ENCODE measurements around the gene KRT86. TPM values are rescaled to one million over a fixed set of nuclear protein-coding genes. Genes with fewer than 3 reads are reported as not detected.
A peak's percentile ranks its signal among the peaks of the same experiment; 100 is the strongest.
"Not testable (repeated sequence)": the region's sequence is repeated elsewhere in the genome, so short reads cannot be mapped to it uniquely, and the experiment has no call there.

Gene KRT86
- total RNA-seq, 1 donor from 2014 or later: 0.16 TPM

DNA sequence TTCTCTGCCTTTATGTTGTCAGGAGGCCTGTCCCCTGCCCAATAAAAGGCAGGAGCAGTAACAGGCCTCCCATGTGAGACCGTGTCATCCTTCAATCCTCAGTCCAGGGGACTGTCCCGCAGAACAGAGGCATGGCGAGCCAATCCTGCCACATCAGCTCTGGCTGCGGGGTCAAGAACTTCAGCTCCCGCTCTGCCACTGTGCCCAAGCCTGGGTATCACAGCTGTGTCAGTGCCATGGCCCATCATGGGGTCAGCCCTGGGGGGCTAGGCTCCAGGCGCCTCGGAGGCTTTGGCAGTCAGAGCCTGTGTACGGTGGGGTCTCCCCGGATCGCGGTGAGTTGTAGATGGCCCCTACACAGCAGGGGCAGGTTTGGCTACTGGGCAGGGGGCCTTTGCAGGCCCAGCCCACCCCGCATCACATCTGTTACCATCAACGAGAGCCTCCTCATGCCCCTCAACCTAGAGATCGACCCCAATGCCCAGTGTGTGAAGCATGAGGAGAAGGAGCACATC, 66.7 kb downstream of the KRT86 start:
- no peak for DNase-seq

DNA sequence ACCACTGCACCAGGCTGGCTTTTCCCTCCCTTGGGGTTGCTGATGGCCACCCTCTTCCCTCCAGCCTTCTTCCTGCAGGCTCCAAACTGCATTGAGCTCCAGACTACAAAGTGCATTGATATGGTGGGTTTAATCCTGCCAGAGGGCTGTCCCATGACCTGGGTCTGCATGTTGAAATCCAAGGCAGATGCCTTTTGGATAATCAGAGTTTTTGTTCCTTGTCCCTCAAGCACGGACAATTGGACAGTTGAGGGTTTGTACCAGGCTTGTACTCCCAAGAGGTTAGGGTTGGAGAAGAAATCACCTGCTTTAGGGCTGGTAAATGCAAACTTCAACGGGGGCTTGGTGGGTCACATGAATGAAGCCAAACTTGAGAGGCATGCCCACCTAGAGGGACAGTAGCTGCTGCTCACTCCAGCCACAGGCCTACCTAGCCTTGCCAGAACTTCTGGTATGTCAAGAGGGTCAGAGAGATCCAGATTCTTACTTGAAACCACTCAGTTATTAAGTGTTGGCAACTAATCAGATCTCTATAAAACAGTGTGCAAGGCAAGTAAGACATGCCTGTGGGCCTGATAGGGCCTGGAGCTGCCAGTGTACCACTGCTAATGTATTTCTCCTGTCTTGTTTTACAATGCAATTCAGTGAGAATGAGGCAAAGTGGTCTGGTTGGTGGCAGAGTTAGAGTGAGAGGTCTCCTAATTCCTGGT, 68.5 kb downstream of the KRT86 start:
- DNase-seq: no peak

DNA sequence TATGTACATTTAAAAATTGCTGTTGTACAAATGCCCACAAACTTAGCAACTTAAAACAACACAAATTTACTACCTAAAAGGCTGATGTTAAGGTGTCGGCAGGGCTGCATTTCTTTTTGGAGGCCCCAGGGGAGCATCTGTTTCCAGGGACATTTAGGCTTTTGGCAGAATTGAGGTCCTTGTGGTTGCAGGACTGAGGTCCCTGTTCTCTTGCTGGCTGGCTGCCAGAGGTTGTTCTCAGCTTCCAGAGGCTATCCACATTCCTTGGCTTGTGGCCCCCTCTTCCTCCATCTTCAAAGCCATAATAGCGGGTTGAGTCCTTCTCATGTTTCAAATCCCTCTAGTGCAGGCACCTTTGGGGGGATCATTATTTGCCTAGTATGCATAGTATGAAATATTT, 69.1 kb downstream of the KRT86 start:
- DNase-seq: no peak

DNA sequence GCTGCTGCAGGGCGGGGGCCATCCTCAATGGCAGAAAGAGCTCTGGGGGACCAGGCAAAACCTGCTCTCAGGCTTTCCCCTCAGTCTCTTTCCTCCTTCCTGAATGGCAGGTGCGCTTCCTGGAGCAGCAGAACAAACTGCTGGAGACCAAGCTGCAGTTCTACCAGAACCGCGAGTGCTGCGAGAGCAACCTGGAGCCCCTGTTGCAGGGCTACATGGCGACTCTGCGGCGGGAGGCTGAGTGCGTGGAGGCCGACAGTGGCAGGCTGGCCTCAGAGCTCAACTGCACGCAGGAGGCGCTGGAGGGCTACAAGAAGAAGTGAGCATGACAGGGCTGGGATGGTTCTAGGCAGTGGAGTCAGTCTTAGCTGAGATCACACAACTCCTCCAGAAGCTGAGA, 69.7 kb downstream of the KRT86 start:
- no peak for DNase-seq

DNA sequence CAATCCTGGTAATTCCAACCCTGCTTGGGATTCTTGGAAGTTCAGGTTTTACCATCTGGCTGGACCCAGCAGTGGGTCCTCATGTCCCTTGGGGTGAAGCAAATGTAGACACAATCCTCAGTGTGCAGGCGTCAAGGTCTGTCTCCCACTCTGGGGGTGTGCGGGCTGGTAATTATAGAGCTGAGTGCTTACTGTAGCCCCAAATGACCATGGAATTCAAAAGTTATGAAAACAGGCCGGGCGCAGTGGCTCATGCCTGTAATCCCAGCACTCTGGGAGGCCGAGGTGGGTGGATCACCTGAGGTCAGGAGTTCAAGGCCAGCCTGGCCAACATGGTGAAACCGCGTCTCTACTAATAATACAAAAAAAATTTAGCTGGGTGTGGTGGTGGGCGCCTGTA, 70.6 kb downstream of the KRT86 start:
- not testable (repeated sequence) for DNase-seq

DNA sequence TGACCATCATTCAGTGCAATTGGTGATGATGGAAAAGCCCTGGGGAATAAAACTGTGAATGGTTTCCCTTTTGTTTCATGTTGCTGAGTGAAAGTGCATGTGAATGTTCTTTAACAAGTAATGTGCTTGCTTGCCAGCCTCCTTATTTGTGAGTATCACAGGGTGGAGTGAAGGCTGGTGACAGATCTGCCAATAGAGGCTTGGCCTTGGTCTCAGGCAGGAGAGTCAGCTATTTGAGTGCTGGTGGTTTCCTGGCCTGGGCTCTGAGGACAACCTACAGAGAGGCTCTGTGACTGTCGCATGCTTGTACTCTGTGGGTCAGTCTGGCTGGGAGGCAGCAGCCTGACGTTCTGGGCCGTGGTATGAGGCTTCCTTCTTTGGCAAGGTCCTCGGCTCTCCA, 72.1 kb downstream of the KRT86 start:
- no peak for DNase-seq

DNA sequence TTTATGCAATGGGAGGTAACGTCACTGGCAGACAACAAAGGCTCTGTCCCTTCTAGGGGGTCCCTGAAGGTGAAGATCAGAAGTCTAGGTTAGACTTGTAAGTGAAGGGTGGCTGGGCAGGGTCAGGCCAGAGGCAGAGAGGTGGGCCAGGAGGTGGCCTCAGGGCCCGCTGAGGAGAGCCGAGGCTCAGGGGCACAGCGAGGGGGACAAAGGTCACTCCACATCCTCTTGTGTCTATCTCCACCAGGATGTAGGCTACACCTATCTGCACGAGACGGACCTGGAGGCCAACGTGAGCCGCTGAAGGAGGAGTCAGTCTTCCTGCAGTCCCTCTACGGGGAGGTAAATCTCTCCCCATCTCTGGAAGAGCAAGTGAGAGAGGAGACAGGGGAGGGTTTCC, 72.6 kb downstream of the KRT86 start:
- DNase-seq: no peak

DNA sequence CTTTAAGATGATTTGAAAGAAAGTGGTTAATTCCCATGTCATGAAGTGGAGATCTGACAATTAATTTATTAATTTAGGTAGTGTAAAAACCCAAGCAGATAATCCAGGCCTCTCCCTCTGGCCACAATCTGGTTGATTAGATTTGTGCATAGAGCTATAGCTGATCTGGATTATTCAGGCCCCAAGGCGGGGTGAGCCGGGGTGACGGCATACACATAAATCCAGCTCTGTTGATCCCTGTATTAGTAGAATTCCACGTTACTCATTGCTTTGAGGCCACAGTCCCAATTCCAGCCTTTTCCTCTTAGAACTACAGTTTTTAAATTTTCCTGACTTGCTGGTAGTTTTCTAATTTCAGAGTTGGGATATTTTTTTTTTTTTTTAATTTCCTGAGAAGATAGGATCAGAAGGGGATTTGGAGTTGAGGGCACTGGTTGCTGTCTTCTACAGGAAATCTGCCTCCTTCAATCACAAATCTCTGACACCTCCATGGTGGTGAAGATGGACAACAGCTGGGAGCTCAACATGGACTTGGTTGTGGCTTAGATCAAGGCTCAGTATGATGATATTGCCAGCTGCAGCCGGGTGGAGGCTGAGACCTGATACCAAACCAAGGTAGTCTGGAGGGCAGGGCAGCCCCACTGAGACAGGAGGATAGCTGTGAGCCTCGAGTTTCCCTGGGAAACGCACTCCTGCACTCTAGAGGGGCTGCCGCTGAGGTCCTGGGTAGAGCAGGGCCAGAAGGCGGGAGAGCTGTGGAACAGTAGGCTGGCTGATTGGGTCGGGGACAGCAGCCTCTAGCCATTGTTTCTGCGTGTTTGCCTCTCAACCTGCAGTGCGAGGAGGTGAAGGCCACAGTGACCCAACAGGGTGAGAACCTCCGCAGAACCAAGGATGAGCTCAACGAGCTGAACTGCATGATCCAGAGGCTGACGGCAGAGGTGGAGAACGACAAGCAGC, 73.4 kb downstream of the KRT86 start:
- no peak for DNase-seq

- DNase-seq: no peak
Measured at GRCh38 chr12:52349196-52349595, 74.8 kb downstream of the KRT86 start.

- DNase-seq: no peak
Measured at GRCh38 chr12:52350021-52350620, 75.7 kb downstream of the KRT86 start.

- no peak for DNase-seq
Measured at GRCh38 chr12:52350786-52351185, 76.3 kb downstream of the KRT86 start.

DNA sequence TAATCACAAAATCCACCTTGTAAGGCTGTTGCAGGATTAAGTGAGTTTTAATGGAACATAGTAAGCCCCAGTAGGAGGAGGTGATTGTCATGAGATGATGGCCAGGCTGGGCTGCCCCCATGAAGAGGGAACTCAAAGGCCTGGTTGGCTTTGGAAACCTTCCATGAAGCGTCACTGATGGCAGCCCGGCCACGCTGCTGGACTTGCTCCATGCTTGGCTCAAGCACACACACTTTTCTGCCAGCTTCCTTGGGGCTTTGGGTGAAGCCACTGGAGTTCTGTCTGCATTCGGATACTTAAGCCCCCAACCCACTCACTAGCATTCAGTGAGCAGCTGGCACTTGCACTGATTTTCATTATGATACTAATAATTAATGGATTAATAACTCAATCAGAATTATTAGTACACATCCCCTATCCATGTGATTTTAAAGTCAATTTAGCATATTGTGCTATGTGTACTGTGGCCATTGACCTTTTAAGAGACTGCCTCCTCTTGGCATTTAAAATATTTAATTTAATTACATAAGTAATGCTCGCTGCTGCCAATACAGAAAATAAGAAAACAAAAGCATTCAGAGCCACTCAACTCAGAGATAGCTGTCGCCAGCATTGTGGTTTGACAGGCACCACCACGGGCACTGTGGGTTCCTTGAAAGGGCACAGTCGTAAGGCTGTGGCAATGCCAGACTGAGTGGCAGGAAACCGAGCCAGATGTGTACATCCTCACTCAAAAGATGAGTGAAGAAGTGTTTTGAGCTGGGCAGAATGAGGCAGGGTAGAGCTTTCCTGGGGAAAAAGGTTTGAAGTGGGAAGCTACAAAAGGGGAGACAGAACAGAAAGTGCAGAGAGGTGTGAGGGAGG, 77.0 kb downstream of the KRT86 start:
- DNase-seq: peak; percentile 17

- DNase-seq: no peak
Measured at GRCh38 chr12:52352951-52353350, 78.5 kb downstream of the KRT86 start.

DNA sequence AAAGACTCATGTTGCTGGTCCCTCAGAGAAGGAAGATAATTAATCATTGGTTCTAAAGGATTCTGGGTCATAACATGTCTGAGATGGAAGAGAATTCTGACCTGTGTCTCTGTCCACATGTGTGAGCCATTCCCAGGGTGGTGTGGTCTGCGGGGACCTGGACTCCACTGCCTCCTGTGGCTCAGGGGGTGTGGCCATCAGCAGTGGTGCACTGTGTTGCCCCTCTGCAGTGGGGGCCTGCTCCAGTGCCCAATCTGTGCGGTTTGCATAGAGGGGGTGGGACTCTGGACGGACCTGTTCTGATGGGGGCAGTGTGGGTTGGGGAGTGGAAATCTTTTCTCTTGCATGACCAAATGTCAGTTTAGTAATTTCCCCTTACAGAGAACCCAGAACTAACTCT, 79.3 kb downstream of the KRT86 start:
- DNase-seq: no peak

DNA sequence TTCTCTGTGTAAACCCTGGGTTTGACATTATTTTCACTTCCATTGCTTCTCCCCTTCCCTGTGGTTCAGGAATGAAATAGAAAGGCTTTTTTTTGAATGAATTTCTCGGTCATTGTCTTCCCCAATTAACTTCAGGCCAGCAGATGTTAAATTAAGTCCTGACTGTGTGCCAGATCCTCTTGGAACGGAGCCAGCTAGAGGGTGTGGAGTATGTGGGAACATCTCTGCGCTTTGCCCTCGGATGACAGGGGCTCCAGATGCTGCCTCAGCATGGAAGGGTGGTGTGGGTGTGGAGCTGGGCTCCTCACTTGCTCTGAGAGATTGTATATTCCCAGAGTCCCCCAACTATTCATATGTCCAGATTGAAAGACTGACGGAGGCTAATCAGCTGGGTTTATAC, 79.8 kb downstream of the KRT86 start:
- DNase-seq: no peak

- no peak for DNase-seq
Measured at GRCh38 chr12:52355176-52355575, 80.7 kb downstream of the KRT86 start.

DNA sequence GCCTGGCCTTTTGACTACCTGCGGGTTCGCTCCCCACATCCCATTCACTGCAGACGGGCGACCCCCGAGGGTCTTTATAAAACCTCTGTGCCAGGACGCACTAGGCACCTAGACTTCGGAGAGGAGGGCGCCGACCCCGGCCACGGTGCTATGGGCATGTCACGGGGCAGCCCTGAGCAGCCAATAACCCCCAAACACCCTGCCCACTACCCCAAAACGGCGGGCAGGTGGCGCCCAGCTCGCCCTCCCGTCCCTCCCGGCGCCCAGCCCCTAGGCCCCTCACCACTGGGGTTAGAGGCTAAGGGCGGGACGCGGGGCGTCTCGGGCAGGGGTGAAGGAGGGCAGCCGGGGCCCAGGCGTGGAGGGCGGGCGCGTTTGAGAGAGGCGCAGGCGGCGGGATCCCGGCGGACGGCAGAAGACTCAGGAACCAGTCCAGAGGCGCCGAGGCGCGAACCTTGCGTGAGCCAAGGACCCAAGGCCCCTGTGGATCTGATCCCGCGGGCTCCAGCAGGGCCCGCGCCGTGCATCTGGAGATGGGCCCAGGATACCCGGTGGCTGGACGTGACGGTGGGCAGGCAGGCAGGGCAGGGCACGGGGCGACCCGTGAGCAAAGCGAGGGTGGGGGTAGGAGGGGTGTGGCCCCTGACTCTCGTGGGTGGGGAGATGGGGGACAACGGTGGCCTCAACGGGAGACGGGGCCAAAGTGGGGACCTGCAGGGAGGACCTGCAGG, 81.8 kb downstream of the KRT86 start:
- no peak for DNase-seq

DNA sequence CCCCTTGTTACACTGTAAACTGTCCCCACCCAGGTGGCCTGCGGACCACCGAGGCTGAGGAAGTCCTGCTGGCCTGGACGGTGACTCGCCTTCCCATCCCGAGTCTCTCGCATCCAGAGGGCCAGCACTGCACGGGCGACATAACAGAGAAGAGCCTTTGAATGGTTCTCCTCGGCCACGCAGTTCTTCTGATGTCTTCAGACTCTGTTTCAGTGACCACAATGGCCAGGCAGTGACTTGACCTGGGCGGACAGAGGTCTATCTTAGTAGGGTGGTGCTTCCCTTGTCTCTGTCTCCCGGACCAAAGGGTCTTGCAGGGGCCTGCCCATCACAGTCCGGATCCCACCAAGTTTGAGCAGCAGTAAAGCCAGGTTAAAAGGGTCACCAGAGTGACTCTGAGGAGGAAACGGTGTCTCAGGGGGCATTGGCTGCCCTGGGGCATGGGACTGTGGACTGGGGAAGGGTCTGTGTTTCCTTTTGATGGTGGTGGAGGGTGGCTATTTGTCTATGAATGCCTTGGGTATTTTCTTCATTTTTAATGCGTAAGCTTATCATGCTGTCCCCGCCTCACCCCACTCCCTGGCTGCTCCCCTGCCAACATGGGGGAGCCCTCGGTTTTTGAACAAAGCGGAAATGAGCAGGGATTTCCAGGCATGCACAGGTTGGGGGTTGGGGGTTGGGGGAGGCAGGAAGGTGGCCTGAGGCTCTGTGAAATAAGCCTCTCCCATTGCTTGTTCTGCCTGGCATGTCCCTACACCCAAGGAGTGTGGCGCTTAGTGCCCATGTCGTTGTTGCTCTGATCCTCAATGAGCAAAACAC, 82.5 kb downstream of the KRT86 start:
- no peak for DNase-seq

All from occipital lobe (tissue), 2 donors.